GM19035 (cell line): ENCODE measurements around the gene RALGAPB.

ENCODE experiments used
- ATAC-seq: cut with Tn5 transposase; IDR thresholded peaks from one replicate; pipeline ENCODE4 v1.9.1; 2021; ENCODE audit not compliant: unreplicated experiment

RALGAPB gene

GRCh38 chr20:38543014-38543906, 70.6 kb downstream of the RALGAPB start:
- ATAC-seq: no peak

- no peak for ATAC-seq
Measured at GRCh38 chr20:38545771-38546170, 73.1 kb downstream of the RALGAPB start.

- ATAC-seq: no peak
Measured at GRCh38 chr20:38547288-38548085, 74.8 kb downstream of the RALGAPB start.

GRCh38 chr20:38548356-38549083, 75.9 kb downstream of the RALGAPB start:
- ATAC-seq: no peak

GRCh38 chr20:38550274-38550673, 77.6 kb downstream of the RALGAPB start:
- ATAC-seq: no peak

- no peak for ATAC-seq
Measured at GRCh38 chr20:38551056-38551626, 78.5 kb downstream of the RALGAPB start.

GRCh38 chr20:38554986-38555385, 82.3 kb downstream of the RALGAPB start:
- ATAC-seq: no peak

GRCh38 chr20:38555395-38555794, 82.8 kb downstream of the RALGAPB start:
- no peak for ATAC-seq

GRCh38 chr20:38557174-38557573, 84.5 kb downstream of the RALGAPB start:
- ATAC-seq: no peak

GRCh38 chr20:38558596-38559360, 86.1 kb downstream of the RALGAPB start:
- no peak for ATAC-seq

- no peak for ATAC-seq
Measured at GRCh38 chr20:38559764-38560163, 87.1 kb downstream of the RALGAPB start.

GRCh38 chr20:38563802-38564431, 91.3 kb downstream of the RALGAPB start:
- ATAC-seq: no peak

GRCh38 chr20:38564680-38565079, 92.0 kb downstream of the RALGAPB start:
- no peak for ATAC-seq

GRCh38 chr20:38566036-38566598, 93.5 kb downstream of the RALGAPB start:
- ATAC-seq: no peak

- ATAC-seq: no peak
Measured at GRCh38 chr20:38569747-38570525, 97.3 kb downstream of the RALGAPB start.

GRCh38 chr20:38573413-38573812, 100.8 kb downstream of the RALGAPB start:
- ATAC-seq: no peak

GRCh38 chr20:38579219-38579910, 106.7 kb downstream of the RALGAPB start:
- ATAC-seq: no peak

- ATAC-seq: no peak
Measured at GRCh38 chr20:38579921-38580320, 107.3 kb downstream of the RALGAPB start.
